ENCODE measurements around the gene DNAJC18.

The DNAJC18 gene

DNA sequence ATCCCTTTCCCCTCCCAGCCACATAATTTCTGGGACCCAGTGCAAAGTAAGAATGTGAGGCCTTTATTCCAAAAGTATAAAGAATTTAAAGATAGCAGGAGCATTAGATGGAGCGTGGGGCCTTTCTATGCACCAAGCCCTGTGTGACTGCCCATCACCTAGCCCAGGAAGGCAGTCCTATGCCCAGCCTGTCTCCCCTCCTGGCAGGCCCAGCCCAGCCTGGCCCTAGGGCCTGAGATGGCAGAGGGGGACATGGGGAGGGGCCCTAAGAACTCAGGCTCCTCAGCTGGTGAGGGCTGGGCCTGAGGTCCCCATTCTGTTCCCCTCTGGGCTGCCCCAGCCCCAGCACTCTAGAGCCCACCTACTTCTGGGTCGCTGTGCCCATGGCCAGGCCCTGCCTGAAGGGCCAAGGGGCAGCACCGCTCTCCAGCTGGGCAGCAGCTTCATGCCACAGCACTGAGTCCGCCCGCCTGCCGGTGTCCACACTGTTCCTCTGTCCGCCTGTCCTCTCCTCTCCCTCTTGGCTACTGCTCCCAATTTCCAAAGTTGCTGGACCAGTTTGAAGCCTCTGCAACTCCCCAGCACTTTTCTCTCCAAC, 55.2 kb downstream of the DNAJC18 start:
- DNase-seq (ENCODE audit: low read depth), result no peak
- in situ Hi-C loops (cut with HindIII; ENCODE audit: low sequenced_read_pairs), result no loop called here
- no peak for TF ChIP-seq CTCF (IDR thresholded peaks at IDR 0.05; ENCODE audit: low read depth, low read length, missing control alignments)
- H3K4me3 ChIP-seq (ENCODE audit: low read depth, low read length), result no peak overlapping the region

- no peak for DNase-seq (ENCODE audit: low read depth)
These were observed 55.9 kb downstream of the DNAJC18 start, which contains the start of gene SLC23A1 for GRCh38 chr5:139383275-139383992. Gene SLC23A1 (minus strand): TSS chr5:139383297. CDS start chr5:139383253, 44 bp downstream.

DNA sequence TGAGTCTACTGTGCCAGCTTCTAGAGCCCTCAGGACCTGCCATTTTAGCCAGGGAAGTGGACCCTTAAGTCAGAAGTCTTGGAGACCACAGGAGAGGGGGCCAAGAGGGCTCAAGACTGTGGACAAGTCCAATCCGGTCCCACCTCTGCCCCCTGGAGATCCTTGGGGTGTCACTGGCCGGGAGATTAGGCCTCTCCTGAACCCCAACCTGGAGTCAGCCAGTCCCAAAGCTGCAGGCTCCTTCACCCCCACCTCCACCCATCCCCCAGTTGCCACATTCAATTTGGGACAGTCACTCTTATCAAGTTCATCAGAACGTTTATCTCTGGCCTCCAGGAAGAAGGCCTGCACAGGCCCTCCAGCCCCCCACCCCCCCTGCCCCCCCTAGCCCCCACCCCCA, 56.5 kb downstream of the DNAJC18 start:
- DNase-seq (ENCODE audit: low read depth), result no peak
- no peak for TF ChIP-seq CTCF (IDR thresholded peaks at IDR 0.05; ENCODE audit: low read depth, low read length, missing control alignments)
- no peak overlapping the region for H3K4me3 ChIP-seq (ENCODE audit: low read depth, low read length)
- in situ Hi-C loops (cut with HindIII; ENCODE audit: low sequenced_read_pairs), result no loop called here

More at GRCh38 chr5:139383275-139383992, 55.9 kb downstream of the DNAJC18 start, which contains the start of gene SLC23A1:
- H3K4me3 ChIP-seq (ENCODE audit: low read depth, low read length), result no peak within 1 kb of the TSS
- in situ Hi-C loops (cut with HindIII; ENCODE audit: low sequenced_read_pairs), result no loop called here
- TF ChIP-seq CTCF (IDR thresholded peaks at IDR 0.05; ENCODE audit: low read depth, low read length, missing control alignments), result no peak

- no peak for TF ChIP-seq CTCF (IDR thresholded peaks at IDR 0.05; ENCODE audit: low read depth, low read length, missing control alignments)
- DNase-seq (ENCODE audit: low read depth), result no peak
These were observed 57.2 kb downstream of the DNAJC18 start for GRCh38 chr5:139381837-139382761.

DNA sequence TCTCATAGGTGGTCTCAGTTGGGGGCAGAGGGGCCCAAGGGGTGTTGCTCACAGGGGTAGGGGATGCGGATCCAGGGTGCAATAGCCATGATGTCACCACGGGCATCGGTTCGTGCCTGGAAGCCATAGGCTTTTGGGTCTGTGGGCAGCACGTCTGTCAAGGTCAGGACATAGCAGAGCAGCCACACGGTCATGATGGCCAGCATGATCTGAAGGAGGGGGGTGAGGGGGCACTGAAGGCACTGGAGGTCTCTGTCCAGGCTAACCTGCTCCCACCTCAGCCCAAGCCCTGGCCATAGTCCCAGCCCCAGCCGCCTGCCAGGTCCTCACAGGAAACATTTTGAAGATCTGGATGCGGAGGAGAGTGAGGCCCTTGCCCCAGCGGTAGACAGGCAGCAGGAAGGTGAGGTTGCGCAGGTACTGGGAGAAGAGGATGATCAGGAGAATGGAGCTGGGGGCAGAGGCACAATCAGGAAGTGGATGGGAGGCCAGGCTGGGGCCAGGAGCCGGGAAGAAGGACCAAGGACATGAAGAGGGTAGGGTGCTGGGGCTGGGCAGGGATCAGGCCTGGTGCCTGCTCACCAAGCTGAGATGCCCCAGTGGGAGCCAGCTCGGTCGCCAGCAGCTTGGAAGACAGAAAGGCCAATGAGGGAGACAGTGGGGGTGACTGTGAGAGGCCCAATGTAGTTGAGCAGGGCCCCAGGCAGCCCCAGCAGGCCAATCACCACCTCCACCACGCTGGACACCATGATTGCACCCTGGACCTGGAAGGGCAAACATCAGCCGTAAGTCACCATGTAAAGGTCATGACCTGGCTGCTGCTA, 59.5 kb downstream of the DNAJC18 start:
- no peak overlapping the region for H3K4me3 ChIP-seq (ENCODE audit: low read depth, low read length)
- TF ChIP-seq CTCF (IDR thresholded peaks at IDR 0.05; ENCODE audit: low read depth, low read length, missing control alignments), result no peak
- DNase-seq (ENCODE audit: low read depth), result no peak
- in situ Hi-C loops (cut with HindIII; ENCODE audit: low sequenced_read_pairs), result no loop called here

More at GRCh38 chr5:139381837-139382761, 57.2 kb downstream of the DNAJC18 start:
- in situ Hi-C loops (cut with HindIII; ENCODE audit: low sequenced_read_pairs), result no loop called here
- H3K4me3 ChIP-seq (ENCODE audit: low read depth, low read length), result no peak overlapping the region
